HCT116 (cell line): ENCODE data around the gene CSTPP1. TPM values are rescaled to one million over a fixed set of nuclear protein-coding genes. Genes with fewer than 3 reads are reported as not detected.

Experiments used
- ATAC-seq: fragments of 200-7000 bp; cut with Tn5 transposase; 2 replicates; pipeline ENCODE4 v1.9.1; 2020; ENCODE audit warnings: mild to moderate bottlenecking, moderate library complexity
- BruUV-seq: library from RNA; stranded (reverse); fragments of 400-500 nt; replicated peaks from 2 replicates; lab custom pipeline; 2021; lab: Mats Ljungman, UMichigan
- CTCF ChIA-PET: fragments of 300-600 bp; sonication (Branson Sonifier 250); formaldehyde crosslinking; loops from one replicate; lab custom pipeline; 2021; ENCODE audit warnings: antibody characterized with exemption; lab: Charles Lee
- POLR2A ChIA-PET: fragments of 300-600, 350-600 bp; sonication (Branson Sonifier 250); formaldehyde crosslinking; loops from one replicate; lab custom pipeline; 2021; ENCODE audit warnings: antibody characterized with exemption; lab: Charles Lee
- RAD21 ChIA-PET, 2 experiments: fragments of 300-600 bp; sonication (Branson Sonifier 250); formaldehyde crosslinking; loops; one replicate each; lab custom pipeline; 2023; ENCODE audit warnings: low total read pairs in 2 of 2; ENCODE audit not compliant: uncharacterized antibody in 2 of 2, unreplicated experiment in 2 of 2, low non-redundant PET in 1 of 2; lab: Charles Lee
- DNase-seq: peaks from one replicate; pipeline ENCODE4 v3.0.0-alpha.2; 2010; ENCODE audit warnings: low read depth, low spot score
- H2AFZ ChIP-seq: fragments of 200-600 bp; shearing (Covaris generic), sonication (generic); 2 replicates; pipeline ENCODE4 v1.6.1; 2017; ENCODE audit warnings: low read depth, mixed run types, mixed read lengths, antibody characterized with exemption, low read length; ENCODE audit not compliant: poor library complexity, severe bottlenecking
- H3K27ac ChIP-seq: 2 replicates; pipeline ENCODE4 v1.5.1; 2012; ENCODE audit warnings: low read depth, low read length
- H3K27me3 ChIP-seq: fragments of 200-600 bp; sonication (generic); 2 replicates; pipeline ENCODE4 v1.6.1; 2016; ENCODE audit warnings: mixed run types, low read length, mixed read lengths; ENCODE audit not compliant: insufficient read depth
- H3K36me3 ChIP-seq, 2 experiments: fragments of 200-500 bp in 1 of 2; fragments of 200-600 bp in 1 of 2; sonication (Bioruptor generic) in 1 of 2; sonication (generic) in 1 of 2; 2 replicates each; pipeline versions ENCODE4 v1.5.1 to v1.6.1; 2014 to 2016; ENCODE audit warnings: low read length in 2 of 2, inconsistent platforms in 1 of 2, mixed read lengths in 1 of 2, mixed run types in 1 of 2; ENCODE audit not compliant: insufficient read depth in 2 of 2, control insufficient read depth in 1 of 2
- H3K4me1 ChIP-seq, 2 experiments: fragments of 200-600 bp in 1 of 2; sonication (generic) in 1 of 2; 2 replicates each; pipeline versions ENCODE4 v1.5.1 to v1.6.1; 2012 to 2017; ENCODE audit warnings: low read length in 2 of 2, inconsistent platforms in 1 of 2, mild to moderate bottlenecking in 1 of 2, mixed read lengths in 1 of 2, mixed run types in 1 of 2, moderate library complexity in 1 of 2; ENCODE audit not compliant: insufficient read depth in 2 of 2, control insufficient read depth in 1 of 2
- H3K4me2 ChIP-seq: fragments of 200-600 bp; sonication (generic); 2 replicates; pipeline ENCODE4 v1.6.1; 2017; ENCODE audit warnings: mixed run types, low read length, mixed read lengths
- H3K4me3 ChIP-seq, 2 experiments: fragments of 200-600 bp in 1 of 2; sonication (generic) in 1 of 2; replicated peaks in 1 of 2; 2 replicates each; pipeline ENCODE4 v1.5.1; 2011 to 2016; ENCODE audit warnings: low read length in 2 of 2, control low read depth in 1 of 2, low read depth in 1 of 2, mild to moderate bottlenecking in 1 of 2, mixed read lengths in 1 of 2, mixed run types in 1 of 2
- H3K79me2 ChIP-seq: fragments of 200-600 bp; sonication (generic); 2 replicates; pipeline ENCODE4 v1.6.1; 2017; ENCODE audit warnings: mild to moderate bottlenecking, mixed run types, low read length, moderate library complexity, mixed read lengths; ENCODE audit not compliant: insufficient read depth
- H3K9ac ChIP-seq: fragments of 200-600 bp; sonication (generic); 2 replicates; pipeline ENCODE4 v1.6.1; 2016; ENCODE audit warnings: low read length, mixed read lengths
- H3K9me2 ChIP-seq: fragments of 200-600 bp; sonication (generic), shearing (Covaris generic); 2 replicates; pipeline ENCODE4 v1.6.1; 2017; ENCODE audit warnings: mixed run types, mild to moderate bottlenecking, moderate library complexity; ENCODE audit not compliant: insufficient read depth
- H3K9me3 ChIP-seq, 2 experiments: fragments of 200-500 bp in 1 of 2; fragments of 200-600 bp in 1 of 2; sonication (Bioruptor generic) in 1 of 2; sonication (generic) in 1 of 2; 2 replicates each; pipeline ENCODE4 v1.6.1; 2014 to 2017; ENCODE audit warnings: low read length in 2 of 2, mixed read lengths in 2 of 2, inconsistent platforms in 1 of 2, low read depth in 1 of 2, mild to moderate bottlenecking in 1 of 2, mixed run types in 1 of 2, moderate library complexity in 1 of 2; ENCODE audit not compliant: control insufficient read depth in 1 of 2, insufficient read depth in 1 of 2
- H4K20me1 ChIP-seq: fragments of 200-600 bp; sonication (generic), shearing (Covaris generic); 2 replicates; pipeline ENCODE4 v1.6.1; 2017; ENCODE audit warnings: mixed run types, mild to moderate bottlenecking, moderate library complexity; ENCODE audit not compliant: insufficient read depth
- CEBPB ChIP-seq: IDR thresholded peaks from 2 replicates; pipeline ENCODE4 v1.6.1; 2012; ENCODE audit warnings: low read depth
- EGR1 ChIP-seq: IDR thresholded peaks from 2 replicates; pipeline ENCODE4 v1.6.1; 2012; ENCODE audit warnings: low read depth
- ELF1 ChIP-seq: IDR thresholded peaks from 2 replicates; pipeline ENCODE4 v1.6.1; 2012; ENCODE audit warnings: low read depth, borderline replicate concordance
- EZH2 ChIP-seq: fragments of 200-600 bp; sonication (generic); IDR thresholded peaks from 2 replicates; pipeline ENCODE4 v1.6.1; 2017; ENCODE audit warnings: antibody characterized with exemption, mixed run types
- EZH2phosphoT487 ChIP-seq: fragments of 200-600 bp; IDR thresholded peaks from 2 replicates; pipeline ENCODE4 v1.6.1; 2018; ENCODE audit warnings: antibody characterized with exemption, borderline replicate concordance
- JUND ChIP-seq: IDR thresholded peaks from 2 replicates; pipeline ENCODE4 v1.6.1; 2012
- POLR2A ChIP-seq: IDR thresholded peaks from 2 replicates; pipeline ENCODE4 v1.7.0; 2011; ENCODE audit warnings: borderline replicate concordance; ENCODE audit not compliant: insufficient read depth, insufficient read length; ENCODE audit errors: extremely low read depth
- POLR2AphosphoS5 ChIP-seq: IDR thresholded peaks from 2 replicates; pipeline ENCODE4 v1.6.1; 2011; ENCODE audit warnings: mild to moderate bottlenecking, low read depth, low read length, moderate library complexity
- RAD21 ChIP-seq: IDR thresholded peaks from 2 replicates; pipeline ENCODE4 v1.6.1; 2012; ENCODE audit warnings: low read depth, mild to moderate bottlenecking
- SIN3A ChIP-seq: IDR thresholded peaks from 2 replicates; pipeline ENCODE4 v1.6.1; 2012; ENCODE audit warnings: low read depth
- SP1 ChIP-seq: IDR thresholded peaks from 2 replicates; pipeline ENCODE4 v1.6.1; 2012; ENCODE audit warnings: low read depth
- SRF ChIP-seq: IDR thresholded peaks from 2 replicates; pipeline ENCODE4 v1.6.1; 2012; ENCODE audit warnings: low read depth
- TCF7L2 ChIP-seq: IDR thresholded peaks from 2 replicates; pipeline ENCODE4 v1.7.0; 2011; ENCODE audit warnings: borderline replicate concordance, inconsistent platforms; ENCODE audit not compliant: insufficient read depth, insufficient read length; ENCODE audit errors: extremely low read depth
- YY1 ChIP-seq: IDR thresholded peaks from 2 replicates; pipeline ENCODE4 v1.6.1; 2011; ENCODE audit warnings: low read length, low read depth, moderate library complexity, mild to moderate bottlenecking; ENCODE audit not compliant: insufficient replicate concordance; ENCODE audit errors: extremely low read depth
- ZBTB33 ChIP-seq: IDR thresholded peaks from 2 replicates; pipeline ENCODE4 v1.6.1; 2011; ENCODE audit warnings: mild to moderate bottlenecking, low read length, moderate library complexity; ENCODE audit not compliant: insufficient replicate concordance; ENCODE audit errors: extremely low read depth
- ZFX ChIP-seq: fragments of 450-650 bp; IDR thresholded peaks from 2 replicates; pipeline ENCODE4 v1.6.1; 2017
- intact Hi-C: fragments of 100-400 bp; cut with micrococcal nuclease; formaldehyde crosslinking; loops from 2 replicates; pipeline ENCODE4 v1.10.0; 2022
- total RNA-seq: library from RNA; stranded (reverse); gene quantifications from one replicate; pipeline ENCODE4 v1.2.1, GENCODE V29; 2021; ENCODE audit not compliant: unreplicated experiment
- TF ChIP-seq, protein P1 (sequence below): IDR thresholded peaks from 2 replicates; pipeline ENCODE4 v1.6.1; 2012; ENCODE audit warnings: low read depth
- TF ChIP-seq, protein P2 (sequence below): IDR thresholded peaks from 2 replicates; pipeline ENCODE4 v1.6.1; 2012
- TF ChIP-seq, protein P3 (sequence below), 3 experiments: fragments of 200-600 bp in 1 of 3; sonication (generic) in 1 of 3; IDR thresholded peaks in 2 of 3; conservative IDR thresholded peaks in 1 of 3; 2 replicates each; pipeline ENCODE4 v1.5.1; 2012 to 2017; ENCODE audit warnings: low read depth in 2 of 3, low read length in 2 of 3, antibody characterized with exemption in 1 of 3, borderline replicate concordance in 1 of 3, control low read depth in 1 of 3, mild to moderate bottlenecking in 1 of 3, mixed read lengths in 1 of 3, mixed run types in 1 of 3, moderate library complexity in 1 of 3; ENCODE audit not compliant: insufficient read depth in 1 of 3

CSTPP1 gene
- total RNA-seq, 1 experiment from 2014 or later: 24.7 TPM

DNA sequence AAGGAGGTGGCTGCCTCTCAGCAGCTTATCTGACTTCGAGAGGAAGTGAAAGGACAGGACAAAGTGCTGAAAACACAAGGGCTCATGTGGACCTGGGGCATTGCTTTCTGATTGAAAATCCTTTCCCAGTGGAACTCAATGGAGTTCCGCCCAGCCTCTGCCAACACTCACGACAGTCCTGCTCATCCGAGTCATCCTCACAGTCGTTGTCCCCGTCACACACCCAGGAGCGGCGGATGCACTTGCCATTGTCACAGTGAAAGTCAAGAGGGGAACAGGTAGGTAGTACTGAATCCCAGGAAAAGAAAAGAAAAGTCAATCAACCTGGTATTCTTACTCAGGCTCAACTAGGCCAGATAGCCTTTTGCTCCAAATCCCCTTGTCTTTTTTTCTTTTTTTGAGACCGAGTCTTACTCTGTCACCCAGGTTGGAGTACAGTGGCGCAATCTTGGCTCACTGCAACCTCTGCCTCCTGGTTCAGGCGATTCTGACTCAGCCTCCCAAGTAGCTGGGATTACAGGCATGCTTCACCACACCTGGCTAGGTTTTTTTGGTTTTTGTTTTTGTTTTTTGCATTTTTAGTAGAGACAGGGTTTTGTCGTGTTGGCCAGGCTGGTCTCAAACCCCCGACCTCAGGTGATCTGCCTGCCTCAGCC lies 36.3 kb upstream of the CSTPP1 start:
- CTCF ChIA-PET: interaction anchor here (0.7 kb wide), 1 partner anchor 13 kb away, joined by 3 read pairs; no protein-coding TSS in a partner anchor
- H3K9me3 ChIP-seq: no peaks in the 10 kb centered on the region
- H3K9ac ChIP-seq: no peak overlapping the region
- H3K9me2 ChIP-seq: no peaks in the 10 kb centered on the region
- H3K4me3 ChIP-seq: no peak overlapping the region
- RAD21 ChIA-PET: no interaction called here
- intact Hi-C loops: no loop called here
- no peak overlapping the region for H2AFZ ChIP-seq
- H3K4me2 ChIP-seq: no peak overlapping the region
- H3K4me1 ChIP-seq: peaks cover 0 to 2% of the 10 kb centered on the region in 2 experiments; a peak in 2 of 4 replicates
- H3K36me3 ChIP-seq: no peaks in the 10 kb centered on the region
- BruUV-seq: no TSS peak
- ATAC-seq (no peak), DNase-seq (no peak)
- H4K20me1 ChIP-seq: no peaks in the 10 kb centered on the region
- H3K79me2 ChIP-seq: no peaks in the 10 kb centered on the region
- H3K27ac ChIP-seq: no peak overlapping the region
- POLR2A ChIA-PET: no interaction called here
- no peak for TF ChIP-seq EZH2phosphoT487
- no peak for TF ChIP-seq SRF
- no peak for TF ChIP-seq SIN3A
- no peak for TF ChIP-seq TCF7L2
- TF ChIP-seq YY1: no peak
- no peak for TF ChIP-seq EZH2
- TF ChIP-seq, protein P1, sequence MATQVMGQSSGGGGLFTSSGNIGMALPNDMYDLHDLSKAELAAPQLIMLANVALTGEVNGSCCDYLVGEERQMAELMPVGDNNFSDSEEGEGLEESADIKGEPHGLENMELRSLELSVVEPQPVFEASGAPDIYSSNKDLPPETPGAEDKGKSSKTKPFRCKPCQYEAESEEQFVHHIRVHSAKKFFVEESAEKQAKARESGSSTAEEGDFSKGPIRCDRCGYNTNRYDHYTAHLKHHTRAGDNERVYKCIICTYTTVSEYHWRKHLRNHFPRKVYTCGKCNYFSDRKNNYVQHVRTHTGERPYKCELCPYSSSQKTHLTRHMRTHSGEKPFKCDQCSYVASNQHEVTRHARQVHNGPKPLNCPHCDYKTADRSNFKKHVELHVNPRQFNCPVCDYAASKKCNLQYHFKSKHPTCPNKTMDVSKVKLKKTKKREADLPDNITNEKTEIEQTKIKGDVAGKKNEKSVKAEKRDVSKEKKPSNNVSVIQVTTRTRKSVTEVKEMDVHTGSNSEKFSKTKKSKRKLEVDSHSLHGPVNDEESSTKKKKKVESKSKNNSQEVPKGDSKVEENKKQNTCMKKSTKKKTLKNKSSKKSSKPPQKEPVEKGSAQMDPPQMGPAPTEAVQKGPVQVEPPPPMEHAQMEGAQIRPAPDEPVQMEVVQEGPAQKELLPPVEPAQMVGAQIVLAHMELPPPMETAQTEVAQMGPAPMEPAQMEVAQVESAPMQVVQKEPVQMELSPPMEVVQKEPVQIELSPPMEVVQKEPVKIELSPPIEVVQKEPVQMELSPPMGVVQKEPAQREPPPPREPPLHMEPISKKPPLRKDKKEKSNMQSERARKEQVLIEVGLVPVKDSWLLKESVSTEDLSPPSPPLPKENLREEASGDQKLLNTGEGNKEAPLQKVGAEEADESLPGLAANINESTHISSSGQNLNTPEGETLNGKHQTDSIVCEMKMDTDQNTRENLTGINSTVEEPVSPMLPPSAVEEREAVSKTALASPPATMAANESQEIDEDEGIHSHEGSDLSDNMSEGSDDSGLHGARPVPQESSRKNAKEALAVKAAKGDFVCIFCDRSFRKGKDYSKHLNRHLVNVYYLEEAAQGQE: no peak
- TF ChIP-seq EGR1: no peak
- TF ChIP-seq RAD21: no peak
- TF ChIP-seq CEBPB: no peak
- TF ChIP-seq ZFX: no peak
- TF ChIP-seq, protein P2, sequence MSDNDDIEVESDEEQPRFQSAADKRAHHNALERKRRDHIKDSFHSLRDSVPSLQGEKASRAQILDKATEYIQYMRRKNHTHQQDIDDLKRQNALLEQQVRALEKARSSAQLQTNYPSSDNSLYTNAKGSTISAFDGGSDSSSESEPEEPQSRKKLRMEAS: no peak
- TF ChIP-seq, protein P3, sequence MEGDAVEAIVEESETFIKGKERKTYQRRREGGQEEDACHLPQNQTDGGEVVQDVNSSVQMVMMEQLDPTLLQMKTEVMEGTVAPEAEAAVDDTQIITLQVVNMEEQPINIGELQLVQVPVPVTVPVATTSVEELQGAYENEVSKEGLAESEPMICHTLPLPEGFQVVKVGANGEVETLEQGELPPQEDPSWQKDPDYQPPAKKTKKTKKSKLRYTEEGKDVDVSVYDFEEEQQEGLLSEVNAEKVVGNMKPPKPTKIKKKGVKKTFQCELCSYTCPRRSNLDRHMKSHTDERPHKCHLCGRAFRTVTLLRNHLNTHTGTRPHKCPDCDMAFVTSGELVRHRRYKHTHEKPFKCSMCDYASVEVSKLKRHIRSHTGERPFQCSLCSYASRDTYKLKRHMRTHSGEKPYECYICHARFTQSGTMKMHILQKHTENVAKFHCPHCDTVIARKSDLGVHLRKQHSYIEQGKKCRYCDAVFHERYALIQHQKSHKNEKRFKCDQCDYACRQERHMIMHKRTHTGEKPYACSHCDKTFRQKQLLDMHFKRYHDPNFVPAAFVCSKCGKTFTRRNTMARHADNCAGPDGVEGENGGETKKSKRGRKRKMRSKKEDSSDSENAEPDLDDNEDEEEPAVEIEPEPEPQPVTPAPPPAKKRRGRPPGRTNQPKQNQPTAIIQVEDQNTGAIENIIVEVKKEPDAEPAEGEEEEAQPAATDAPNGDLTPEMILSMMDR (IDR thresholded peaks at IDR 0.05 in 2 of 3, conservative IDR thresholded peaks at IDR 0.05 in 1 of 3; ENCODE audit: borderline replicate concordance in 1 of 3, insufficient read depth in 1 of 3, low read depth in 2 of 3, low read length in 2 of 3): no peak
- no peak for TF ChIP-seq SP1
- no peak for TF ChIP-seq JUND
- no peak for TF ChIP-seq ELF1
- TF ChIP-seq ZBTB33: no peak
- TF ChIP-seq POLR2A: no peak
- no peak for TF ChIP-seq POLR2AphosphoS5
- no peaks in the 10 kb centered on the region for H3K27me3 ChIP-seq
